Stimulated activated CD8-positive, alpha-beta memory T cell treated with anti-CD3 and anti-CD28 coated beads, Interleukin-7, amount 100 ng/mL, for 48 hours (primary cell): ENCODE data around the gene KDM1B.
"Not testable (repeated sequence)": the region's sequence is repeated elsewhere in the genome, so short reads cannot be mapped to it uniquely, and the experiment has no call there.

Experiments used
- DNase-seq, 2 donors: peaks; one replicate each; pipeline ENCODE4 v3.0.0-alpha.2; 2020; ENCODE audit warnings: low read depth in 1 of 2; ENCODE audit errors: extremely low read depth in 1 of 2

KDM1B gene

DNA sequence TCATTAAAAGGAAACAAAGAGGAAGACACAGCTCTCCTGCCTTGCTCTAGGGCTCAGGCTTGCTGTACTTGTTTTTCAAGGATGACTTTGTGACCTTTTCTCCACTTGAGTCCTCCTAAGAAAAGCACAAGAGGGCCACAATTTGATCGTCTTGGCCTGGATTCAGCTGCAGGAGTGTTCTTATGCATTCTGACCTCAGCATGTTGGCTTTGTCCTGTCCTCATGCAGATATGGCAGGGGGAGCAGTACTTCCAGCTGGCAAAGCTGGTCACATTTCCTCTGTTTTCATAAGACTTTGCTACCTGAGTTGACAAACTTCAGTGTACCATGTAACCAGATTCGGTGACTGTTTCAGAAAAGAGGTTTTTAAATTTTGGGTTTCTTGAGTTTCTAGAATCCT, 30.8 kb downstream of the KDM1B start:
- no peak for DNase-seq

DNA sequence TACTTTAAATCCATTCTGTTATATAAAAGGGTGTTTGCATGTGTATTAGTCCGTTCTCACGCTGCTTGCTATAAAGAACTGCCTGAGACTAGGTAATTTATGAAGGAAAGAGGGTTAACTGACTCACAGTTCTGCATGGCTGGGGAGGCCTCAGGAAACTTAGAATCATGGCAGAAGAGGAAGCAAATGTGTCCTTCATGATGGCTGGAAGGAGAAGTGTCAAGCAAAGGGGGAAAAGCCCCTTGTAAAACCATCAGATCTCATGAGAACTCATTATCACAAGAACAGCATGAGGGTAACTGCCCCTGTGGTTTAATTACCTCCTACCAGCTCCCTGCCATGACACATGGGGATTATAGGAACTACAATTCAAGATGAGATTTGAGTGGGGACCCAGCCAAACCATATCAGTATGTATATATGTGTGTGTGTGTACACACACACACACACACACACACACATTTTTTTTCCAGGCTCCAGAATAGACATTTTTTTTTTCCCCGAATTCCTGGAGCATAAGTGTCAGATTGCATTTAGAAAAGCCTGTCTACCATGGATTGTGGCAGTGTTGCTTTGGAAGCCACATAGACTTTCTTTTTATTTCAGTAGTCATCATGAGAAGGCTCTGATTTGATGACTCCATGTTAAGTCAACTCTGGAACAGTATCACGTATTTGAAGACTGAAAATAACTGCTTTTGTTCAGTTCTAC, 31.5 kb downstream of the KDM1B start:
- DNase-seq, result no peak

DNA sequence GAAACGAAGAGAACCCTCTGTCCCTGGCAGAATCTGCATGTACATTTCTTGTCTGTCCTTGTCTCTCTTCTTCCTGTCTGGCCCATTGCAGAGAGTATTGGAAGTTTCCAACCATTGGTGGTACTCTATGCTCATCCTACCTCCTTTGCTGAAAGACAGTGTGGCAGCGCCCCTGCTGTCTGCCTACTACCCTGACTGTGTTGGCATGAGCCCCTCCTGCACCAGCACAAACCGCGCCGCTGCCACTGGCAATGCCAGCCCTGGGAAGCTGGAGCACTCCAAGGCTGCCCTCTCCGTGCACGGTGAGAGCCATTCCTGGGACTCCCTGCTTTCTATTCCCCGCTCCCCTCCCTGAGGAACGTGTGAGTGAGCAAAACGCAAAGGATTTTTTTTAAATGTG, 32.5 kb downstream of the KDM1B start:
- no peak for DNase-seq

DNA sequence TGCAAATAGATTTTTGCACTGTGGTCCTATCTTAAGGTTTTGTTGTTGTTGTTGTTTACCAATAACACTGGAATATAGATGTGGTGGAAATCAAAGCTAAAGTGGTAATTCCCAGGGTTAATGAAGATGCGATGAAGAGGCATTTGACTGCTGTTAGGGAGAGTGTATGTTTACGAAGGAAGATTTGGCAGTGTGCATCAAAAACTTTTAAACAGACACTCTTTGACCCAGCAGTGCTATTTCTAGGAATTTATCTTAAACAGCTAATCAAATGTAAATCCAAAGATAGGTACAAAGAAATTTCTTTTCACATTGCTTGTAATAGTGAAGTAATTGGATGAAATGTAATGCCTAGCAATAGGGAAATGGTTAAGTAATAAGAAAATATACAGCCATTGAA, 34.0 kb downstream of the KDM1B start:
- DNase-seq, result no peak

DNA sequence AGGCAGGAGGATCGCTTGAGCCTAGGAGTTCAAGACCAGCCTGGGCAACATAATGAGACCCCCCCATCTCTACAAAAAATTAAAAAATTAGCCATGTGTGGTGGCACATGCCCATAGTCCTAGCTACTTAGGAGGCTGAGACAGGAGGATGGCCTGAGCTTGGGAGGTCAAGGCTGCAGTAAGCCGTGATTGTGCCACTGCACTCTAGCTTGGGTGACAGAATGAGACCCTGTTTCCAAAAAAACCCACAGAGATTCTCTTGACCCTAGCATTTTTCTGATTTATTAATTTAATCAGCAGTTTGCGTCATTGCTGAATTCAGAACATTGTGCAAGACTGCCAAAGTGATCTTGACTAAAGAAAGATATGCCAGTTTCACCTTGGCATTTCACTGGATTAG, 36.8 kb downstream of the KDM1B start:
- no peak for DNase-seq

DNA sequence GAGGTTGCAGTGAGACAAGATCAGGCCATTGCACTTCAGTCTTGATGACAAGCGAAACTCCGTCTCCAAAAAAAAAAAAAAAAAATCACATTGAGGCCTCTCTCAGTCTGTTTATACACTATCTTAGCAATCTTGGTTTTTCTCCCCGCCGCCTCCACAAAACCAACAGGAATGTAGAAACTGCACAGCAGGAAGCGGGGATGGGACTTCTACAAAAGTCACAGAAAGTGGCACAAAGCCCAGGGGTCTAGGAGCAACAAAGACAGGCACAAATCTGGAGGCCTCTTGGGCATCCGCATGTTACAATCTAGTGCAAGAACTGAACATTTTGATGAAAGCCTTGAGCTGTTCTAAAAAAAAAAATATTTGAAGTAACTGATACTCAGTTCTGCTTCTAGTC, 48.6 kb downstream of the KDM1B start:
- DNase-seq, result no peak

DNA sequence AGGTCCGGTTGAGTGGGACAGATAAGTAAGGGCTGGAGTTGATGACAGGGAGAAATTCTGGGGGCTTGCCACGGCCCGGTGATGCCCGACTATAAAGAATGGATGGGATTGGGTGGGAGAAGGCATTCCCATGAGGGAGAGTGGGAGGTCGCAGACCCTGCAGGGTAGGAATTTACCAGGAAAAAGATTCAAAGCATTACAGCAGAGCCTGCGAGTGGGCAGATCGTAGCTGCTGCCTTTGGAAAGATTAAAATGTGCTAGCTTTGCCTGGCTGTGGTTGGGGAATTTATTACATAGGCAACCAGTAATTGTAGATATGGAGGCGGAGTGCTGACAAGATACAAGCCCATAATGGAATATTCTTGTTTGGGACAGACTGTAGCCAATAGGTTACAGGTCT, 49.5 kb downstream of the KDM1B start:
- DNase-seq, result no peak

DNA sequence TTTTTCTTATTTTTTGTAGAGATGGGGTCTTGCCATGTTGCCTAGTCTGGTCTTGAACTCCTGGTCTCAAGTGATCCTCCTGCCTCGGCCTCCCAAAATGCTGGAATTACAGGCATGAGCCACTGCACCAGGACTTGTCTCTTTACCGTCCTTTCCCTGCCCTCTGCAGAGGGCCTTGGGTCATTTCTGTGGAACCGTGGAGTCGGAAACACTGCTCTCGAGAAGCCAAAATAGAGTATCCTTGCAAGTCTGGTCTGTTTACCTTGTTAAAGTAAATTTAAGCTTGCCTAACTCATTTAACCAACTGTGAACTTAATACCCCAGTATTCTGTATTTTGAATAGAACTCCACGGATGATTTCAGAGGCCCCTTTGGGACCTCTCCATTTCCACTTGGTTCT, 51.4 kb downstream of the KDM1B start:
- DNase-seq, result no peak

DNA sequence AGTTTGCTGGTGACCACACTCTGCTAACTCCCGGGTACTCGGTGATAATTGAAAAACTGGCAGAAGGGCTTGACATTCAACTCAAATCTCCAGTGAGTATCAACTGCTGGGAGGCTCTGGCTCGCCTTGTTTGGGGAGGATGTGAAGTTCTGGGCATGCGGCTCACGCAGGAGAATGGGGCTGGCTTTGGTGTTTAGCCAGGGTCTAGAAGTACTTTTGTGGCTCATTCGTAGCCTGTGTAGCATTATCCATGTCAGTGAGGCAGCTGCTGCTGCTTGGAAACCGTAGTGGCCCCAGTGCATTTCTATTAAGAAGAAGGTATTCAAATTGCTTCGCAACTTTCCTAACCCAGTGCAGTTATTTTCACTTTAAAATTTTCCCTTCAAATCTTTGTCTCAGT, 52.2 kb downstream of the KDM1B start:
- DNase-seq, result no peak

DNA sequence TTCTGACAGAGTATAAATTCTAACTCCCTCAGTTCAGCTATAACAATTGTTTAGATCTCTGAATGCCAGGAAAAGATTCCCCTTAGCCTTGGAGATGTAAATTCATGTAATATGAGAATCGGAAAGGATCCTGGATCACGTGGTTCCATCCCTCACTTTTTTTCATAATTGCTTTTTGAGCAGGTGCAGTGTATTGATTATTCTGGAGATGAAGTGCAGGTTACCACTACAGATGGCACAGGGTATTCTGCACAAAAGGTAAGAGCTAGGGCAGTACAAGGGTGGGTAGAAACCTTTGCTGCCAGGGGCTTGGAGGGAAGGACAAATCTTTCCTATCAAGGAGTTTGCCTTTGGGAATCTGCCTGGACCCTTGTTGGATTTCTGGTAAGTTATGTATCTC, 52.7 kb downstream of the KDM1B start:
- no peak for DNase-seq

DNA sequence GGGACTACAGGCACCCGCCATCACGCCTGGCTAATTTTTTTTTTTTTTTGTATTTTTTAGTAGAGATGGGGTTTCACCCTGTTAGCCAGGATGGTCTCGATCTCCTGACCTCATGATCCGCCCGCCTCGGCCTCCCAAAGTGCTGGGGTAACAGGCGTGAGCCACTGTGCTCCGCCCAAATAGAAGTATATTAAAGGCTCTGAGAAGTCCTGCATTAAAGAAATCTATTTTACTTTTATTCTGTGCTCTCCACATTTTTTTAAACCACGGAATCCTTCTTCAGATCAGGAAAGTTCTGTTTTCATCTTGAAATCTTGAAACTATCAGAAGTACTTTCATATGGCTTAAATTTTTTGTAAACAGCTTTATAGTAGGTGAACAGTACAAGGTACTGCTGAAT, 53.6 kb downstream of the KDM1B start:
- not testable (repeated sequence) for DNase-seq

DNA sequence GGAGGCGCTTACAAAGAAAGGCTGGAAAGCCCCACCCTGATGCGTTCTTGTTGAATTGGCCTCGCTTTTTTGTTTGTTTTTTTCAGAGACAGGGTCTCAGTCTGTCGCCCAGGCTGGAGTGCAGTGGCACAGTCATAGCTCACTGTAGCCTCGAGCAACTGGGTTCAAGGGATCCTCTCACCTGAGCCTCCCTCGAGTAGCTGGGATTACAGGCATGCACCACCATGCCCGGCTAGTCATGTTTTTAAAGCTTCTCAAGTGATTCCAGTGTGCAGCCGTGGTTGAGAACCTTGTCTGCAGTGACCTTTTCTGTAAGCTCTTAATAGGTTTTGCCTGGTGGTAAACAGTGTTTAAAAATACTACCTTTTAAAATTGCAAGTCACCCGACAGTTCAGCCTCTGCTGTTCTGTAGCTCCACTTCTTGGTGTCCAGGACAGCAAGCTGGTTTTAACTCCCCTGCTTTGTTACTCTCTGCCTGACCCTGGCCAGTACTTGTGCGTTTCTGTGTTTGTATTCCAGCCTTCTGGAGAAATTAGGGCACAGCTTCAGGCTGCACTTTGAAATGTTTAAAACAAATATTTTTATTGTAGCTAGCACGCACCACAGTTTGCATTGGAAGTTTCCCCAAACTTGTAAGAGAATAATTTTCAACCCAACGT, 54.4 kb downstream of the KDM1B start:
- DNase-seq, result no peak

DNA sequence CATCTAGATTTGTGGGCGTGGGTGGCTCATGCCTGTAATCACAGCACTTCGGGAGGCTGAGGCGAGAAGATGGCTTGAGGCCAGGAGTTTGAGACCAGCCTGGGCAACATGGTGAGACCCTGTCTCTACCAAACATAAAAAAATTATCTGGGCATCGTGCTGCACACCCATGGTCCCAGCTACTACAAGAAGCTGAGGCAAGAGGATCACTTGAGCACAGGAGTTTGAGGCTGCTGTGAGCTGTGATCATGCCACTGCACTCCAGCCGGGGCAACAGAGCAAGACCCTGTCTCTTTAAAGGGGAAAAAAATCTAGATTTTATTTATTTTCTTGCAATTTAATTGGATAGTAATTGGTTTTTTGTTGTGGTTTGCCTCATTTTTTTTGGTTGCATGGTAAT, 55.5 kb downstream of the KDM1B start:
- no peak for DNase-seq

DNA sequence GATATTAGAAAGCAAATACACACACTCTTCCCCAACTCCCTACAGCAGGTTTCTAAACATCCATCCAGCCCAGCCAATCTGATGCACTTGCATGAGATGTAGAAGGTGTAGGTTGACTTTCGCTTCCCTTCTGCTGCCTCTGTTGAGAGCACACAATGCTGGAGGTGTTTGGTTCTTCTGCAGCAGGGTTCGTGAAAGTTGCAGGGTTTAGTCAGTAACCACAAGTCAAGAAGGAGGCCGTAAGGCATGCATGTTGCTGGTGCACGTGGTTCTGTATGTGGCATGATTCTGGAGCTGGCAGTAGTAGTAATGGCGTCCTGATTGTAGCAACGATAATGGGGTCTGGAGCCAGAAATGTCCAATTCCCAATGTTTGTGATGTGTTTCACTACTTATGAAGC, 56.1 kb downstream of the KDM1B start:
- DNase-seq, result peak in 1 of 2 donors; percentile 39

DNA sequence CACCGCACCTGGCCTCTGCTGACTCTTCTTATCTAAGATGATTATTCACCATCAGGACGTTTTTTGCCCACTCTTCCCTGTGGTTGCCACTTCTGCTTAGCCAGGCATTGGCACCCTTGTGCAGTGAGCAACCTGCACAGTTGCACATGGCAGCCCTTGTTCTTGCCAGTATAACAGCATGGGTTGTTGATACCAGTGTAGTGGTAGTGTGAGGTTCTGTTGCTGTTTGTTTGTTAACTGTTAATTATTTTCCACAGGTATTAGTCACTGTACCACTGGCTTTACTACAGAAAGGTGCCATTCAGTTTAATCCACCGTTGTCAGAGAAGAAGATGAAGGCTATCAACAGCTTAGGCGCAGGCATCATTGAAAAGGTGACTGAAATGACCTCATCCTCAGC, 57.0 kb downstream of the KDM1B start:
- no peak for DNase-seq

DNA sequence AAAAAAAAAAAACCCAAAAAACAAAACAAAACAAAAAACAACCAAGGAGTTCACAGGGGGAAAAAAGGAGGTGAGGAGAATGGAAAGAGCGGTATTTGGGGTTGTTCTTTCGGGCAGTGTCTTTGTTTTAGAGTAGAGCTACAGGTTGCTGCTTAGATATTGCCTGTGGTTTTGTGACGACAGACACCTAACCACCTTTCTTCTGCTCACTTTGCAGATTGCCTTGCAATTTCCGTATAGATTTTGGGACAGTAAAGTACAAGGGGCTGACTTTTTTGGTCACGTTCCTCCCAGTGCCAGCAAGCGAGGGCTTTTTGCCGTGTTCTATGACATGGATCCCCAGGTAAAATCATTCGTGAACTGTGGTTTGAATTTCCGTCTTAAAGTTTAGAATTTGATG, 58.2 kb downstream of the KDM1B start:
- no peak for DNase-seq

DNA sequence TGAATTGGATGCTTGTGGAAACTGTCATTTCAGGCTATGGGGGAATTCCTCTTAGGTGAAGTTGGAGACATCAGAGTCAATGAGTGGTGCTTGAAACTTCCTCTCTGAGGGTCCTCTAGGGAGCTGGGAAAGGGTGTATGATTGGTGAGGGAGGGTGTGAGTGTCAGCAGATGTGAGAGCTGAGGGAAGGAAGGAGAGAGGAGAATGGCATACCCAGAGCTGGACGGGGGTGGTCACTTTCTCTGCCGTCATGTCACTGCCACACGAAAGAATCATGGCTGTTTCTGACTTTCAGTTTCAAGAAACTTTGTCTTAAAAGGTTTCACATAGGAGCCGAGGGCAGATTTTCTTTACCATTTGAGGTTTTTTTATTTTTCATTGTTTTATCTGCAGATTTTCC, 58.8 kb downstream of the KDM1B start:
- no peak for DNase-seq

DNA sequence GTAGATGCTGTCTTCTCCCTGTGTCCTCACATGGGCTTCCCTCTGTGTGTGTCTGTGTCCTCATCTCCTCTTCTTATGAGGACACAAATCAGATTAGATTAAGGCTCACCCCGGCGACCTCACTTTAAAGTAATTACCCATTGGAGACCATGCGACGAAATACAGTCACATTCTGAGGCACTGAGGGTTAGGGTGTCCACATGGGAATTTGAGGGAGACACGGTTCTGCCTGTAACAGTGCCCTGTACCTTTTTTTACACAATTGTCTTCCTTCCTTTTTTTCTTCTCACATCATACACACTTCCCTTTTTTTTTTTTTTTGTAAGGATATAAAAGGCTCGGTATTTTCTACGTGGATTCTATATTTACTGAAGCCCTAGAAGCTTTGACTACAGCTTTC, 60.2 kb downstream of the KDM1B start:
- no peak for DNase-seq

DNA sequence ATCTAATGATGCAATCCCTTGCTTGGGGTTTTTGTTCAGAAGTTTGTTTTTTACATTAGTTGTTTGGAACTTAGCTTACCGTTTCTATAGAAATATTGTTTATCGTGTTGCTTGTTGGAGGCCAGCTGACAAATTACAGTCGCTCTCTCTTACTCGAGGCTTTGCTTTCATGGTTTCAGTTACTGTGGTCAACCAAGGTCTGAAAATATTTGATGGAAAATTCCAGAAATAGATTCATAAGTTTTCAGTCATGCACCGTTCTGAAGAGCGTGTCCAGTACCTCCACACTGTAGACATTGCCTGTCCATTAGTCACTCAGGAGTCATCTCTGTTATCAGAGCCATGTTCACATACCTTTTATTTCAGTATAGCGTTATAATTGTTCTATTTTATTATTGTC, 61.2 kb downstream of the KDM1B start:
- DNase-seq, result no peak

DNA sequence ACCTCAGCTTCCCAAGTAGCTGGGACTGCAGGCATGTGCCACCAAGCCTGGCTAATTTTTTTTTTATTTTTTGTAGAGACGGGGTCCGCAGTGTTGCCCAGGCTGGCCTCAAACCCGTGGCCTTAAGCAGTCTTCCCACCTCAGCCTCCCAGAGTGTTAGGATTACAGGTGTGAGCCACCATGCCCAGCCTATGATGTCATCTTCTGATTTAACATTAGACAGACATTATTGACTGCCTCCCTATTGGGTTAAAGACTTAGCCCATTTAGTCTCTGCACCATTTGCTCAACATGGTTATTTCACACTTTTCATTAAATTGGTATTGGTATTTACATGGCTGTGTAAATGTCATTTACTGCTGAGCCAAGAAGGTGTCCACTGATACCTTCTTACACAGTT, 63.0 kb downstream of the KDM1B start:
- no peak for DNase-seq

DNA sequence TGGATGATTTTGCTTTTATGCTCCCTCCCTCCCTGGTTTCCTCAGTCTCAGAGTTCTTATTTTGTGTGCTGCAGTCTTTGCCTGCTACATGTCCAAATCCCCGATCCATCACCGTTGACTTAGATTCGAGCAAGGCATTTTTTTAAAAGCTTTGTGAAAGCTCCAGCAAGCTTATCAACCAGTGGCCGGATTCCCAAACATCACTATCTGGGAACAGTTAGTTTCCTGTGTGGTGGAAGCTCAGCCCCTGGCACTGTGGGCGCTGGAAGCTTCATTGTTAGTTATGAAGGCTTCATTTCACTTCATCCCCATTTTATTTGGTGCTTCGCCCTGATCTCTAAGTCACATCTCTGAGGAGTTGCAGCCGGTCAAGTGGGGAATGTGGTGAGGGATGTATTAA, 64.4 kb downstream of the KDM1B start:
- DNase-seq, result no peak

DNA sequence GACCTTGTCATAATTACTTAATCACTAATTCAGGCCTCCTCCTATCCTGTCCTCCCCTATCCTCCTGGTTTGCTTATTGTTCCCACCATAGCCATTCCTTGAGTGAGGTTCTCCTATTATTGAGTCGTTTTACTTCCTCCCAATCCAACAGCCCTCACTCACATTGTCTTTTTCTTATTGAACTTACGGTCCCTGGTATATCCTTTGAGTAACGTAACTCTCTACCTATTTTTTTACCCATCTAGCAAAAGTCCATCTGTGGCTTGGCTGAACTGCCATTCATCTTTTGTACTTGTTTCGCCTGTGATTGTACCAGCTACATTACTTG, 66.0 kb downstream of the KDM1B start:
- DNase-seq, result no peak

DNA sequence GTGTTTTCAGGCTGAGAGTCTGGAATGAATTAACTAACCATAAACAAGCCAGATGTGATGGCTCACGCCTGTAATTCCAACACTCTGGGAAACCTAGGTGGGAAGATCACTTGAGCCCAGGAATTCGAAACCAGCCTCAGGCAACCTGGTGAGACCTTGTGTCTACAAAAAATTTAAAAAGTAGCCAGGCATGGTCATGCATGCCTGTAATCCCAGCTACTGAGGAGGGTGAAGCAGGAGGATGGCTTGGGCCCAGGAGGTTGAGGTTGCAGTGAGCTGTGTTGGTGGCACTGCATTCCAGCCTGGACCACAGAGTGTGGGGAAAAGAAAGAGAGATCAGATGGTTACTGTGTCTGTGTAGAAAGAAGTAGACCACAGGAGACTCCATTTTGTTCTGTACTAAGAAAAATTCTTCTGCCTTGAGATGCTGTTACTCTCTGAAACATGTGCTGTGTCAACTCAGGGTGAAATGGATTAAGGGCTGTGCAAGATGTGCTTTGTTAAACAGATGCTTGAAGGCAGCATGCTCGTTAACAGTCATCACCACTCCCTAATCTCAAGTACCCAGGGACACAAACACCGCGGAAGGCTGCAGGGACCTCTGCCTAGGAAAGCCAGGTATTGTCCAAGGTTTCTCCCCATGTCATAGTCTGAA, 71.4 kb downstream of the KDM1B start:
- DNase-seq, result not testable (repeated sequence)
